Measurements from ENCODE around the gene EPB41L4B. TPM values are rescaled to one million over a fixed set of nuclear protein-coding genes. Genes with fewer than 3 reads are reported as not detected.

Gene EPB41L4B
- total RNA-seq, 2 donors from 2014 or later, result 6.4 to 6.6 TPM

GRCh38 chr9:109309282-109309681, 11.6 kb downstream of the EPB41L4B start:
- no peak for TF ChIP-seq CTCF (conservative IDR thresholded peaks at IDR 0.05)
- Histone ChIP-seq H3K36me3 (ENCODE audit: control insufficient read depth, insufficient read depth, low read length) (no peaks in the 10 kb centered on the region), H3K27ac (ENCODE audit: low read depth, low read length) (no peak overlapping the region), H3K9me3 (ENCODE audit: control insufficient read depth, low read length) (no peaks in the 10 kb centered on the region), H3K4me3 (ENCODE audit: low read length) (no peak overlapping the region), H3K27me3 (ENCODE audit: control insufficient read depth, insufficient read depth, low read length, poor library complexity, severe bottlenecking) (no peaks in the 10 kb centered on the region), H3K4me1 (ENCODE audit: control insufficient read depth, insufficient read depth, low read length) (no peaks in the 10 kb centered on the region), H3K9ac (ENCODE audit: extremely low read depth, low read length, poor library complexity, severe bottlenecking) (no peak overlapping the region)
- Mint-ChIP-seq H3K4me3 (no peak overlapping the region), H3K27ac (no peak overlapping the region), H3K27me3 (ENCODE audit: insufficient read depth) (no peaks in the 10 kb centered on the region), H3K4me1 (peaks cover 5% of the 10 kb centered on the region), H3K36me3 (ENCODE audit: low read depth) (no peaks in the 10 kb centered on the region), H3K9me3 (no peaks in the 10 kb centered on the region)
- DNase-seq, result no peak
- 91 to 100% methylated on average over 1 to 6 of the region's 6 CpGs for WGBS, 2 experiments (ENCODE audit: insufficient coverage in 1 of 2, insufficient read length in 1 of 2)

GRCh38 chr9:109307380-109308240, 13.2 kb downstream of the EPB41L4B start:
- H3K36me3 ChIP-seq (ENCODE audit: control insufficient read depth, insufficient read depth, low read length), result no peaks in the 10 kb centered on the region
- no peak overlapping the region for H3K4me3 ChIP-seq (ENCODE audit: low read length)
- Mint-ChIP-seq H3K9me3 (no peaks in the 10 kb centered on the region), H3K4me3 (no peak overlapping the region), H3K27ac (no peak overlapping the region), H3K4me1 (no peaks in the 10 kb centered on the region), H3K27me3 (ENCODE audit: insufficient read depth) (no peaks in the 10 kb centered on the region), H3K36me3 (ENCODE audit: low read depth) (no peaks in the 10 kb centered on the region)
- no peak for TF ChIP-seq CTCF (conservative IDR thresholded peaks at IDR 0.05)
- H3K9ac ChIP-seq (ENCODE audit: extremely low read depth, low read length, poor library complexity, severe bottlenecking), result no peak overlapping the region
- no peaks in the 10 kb centered on the region for H3K27me3 ChIP-seq (ENCODE audit: control insufficient read depth, insufficient read depth, low read length, poor library complexity, severe bottlenecking)
- H3K4me1 ChIP-seq (ENCODE audit: control insufficient read depth, insufficient read depth, low read length), result no peaks in the 10 kb centered on the region
- no peaks in the 10 kb centered on the region for H3K9me3 ChIP-seq (ENCODE audit: control insufficient read depth, low read length)
- WGBS, 2 experiments (ENCODE audit: insufficient coverage in 1 of 2, insufficient read length in 1 of 2), result 94 to 95% methylated on average over 12 to 18 of the region's 18 CpGs
- H3K27ac ChIP-seq (ENCODE audit: low read depth, low read length), result no peak overlapping the region
- DNase-seq, result no peak

GRCh38 chr9:109305801-109306200, 15.1 kb downstream of the EPB41L4B start:
- Mint-ChIP-seq H3K4me1 (no peaks in the 10 kb centered on the region), H3K27ac (peak overlapping the region; percentile 67), H3K36me3 (ENCODE audit: low read depth) (no peaks in the 10 kb centered on the region), H3K27me3 (ENCODE audit: insufficient read depth) (no peaks in the 10 kb centered on the region), H3K4me3 (no peak overlapping the region), H3K9me3 (no peaks in the 10 kb centered on the region)
- Histone ChIP-seq H3K9me3 (ENCODE audit: control insufficient read depth, low read length) (no peaks in the 10 kb centered on the region), H3K27ac (ENCODE audit: low read depth, low read length) (no peak overlapping the region), H3K27me3 (ENCODE audit: control insufficient read depth, insufficient read depth, low read length, poor library complexity, severe bottlenecking) (no peaks in the 10 kb centered on the region), H3K36me3 (ENCODE audit: control insufficient read depth, insufficient read depth, low read length) (no peaks in the 10 kb centered on the region), H3K4me1 (ENCODE audit: control insufficient read depth, insufficient read depth, low read length) (no peaks in the 10 kb centered on the region), H3K9ac (ENCODE audit: extremely low read depth, low read length, poor library complexity, severe bottlenecking) (no peak overlapping the region), H3K4me3 (ENCODE audit: low read length) (no peak overlapping the region)
- WGBS, 2 experiments (ENCODE audit: insufficient coverage in 1 of 2, insufficient read length in 1 of 2), result 91 to 96% methylated on average over 3 to 6 of the region's 8 CpGs
- TF ChIP-seq CTCF (conservative IDR thresholded peaks at IDR 0.05), result no peak
- no peak for DNase-seq
